Breast epithelium (tissue), 4 donors: ENCODE data around the gene LCP1. TPM values are rescaled to one million over a fixed set of nuclear protein-coding genes. Genes with fewer than 3 reads are reported as not detected.

Experiments
- DNase-seq, 2 donors: peaks; one replicate each; pipeline ENCODE4 v3.0.0-alpha.2; 2019; ENCODE audit warnings: low spot score in 2 of 2
- H3K27ac ChIP-seq, 2 donors: fragments of 200-600 bp; sonication (generic) in 1 of 2; one replicate each; pipeline ENCODE4 v1.5.1; 2016 to 2019; ENCODE audit warnings: mild to moderate bottlenecking in 1 of 2
- H3K27me3 ChIP-seq, 2 donors: fragments of 200-600 bp; sonication (generic) in 1 of 2; one replicate each; pipeline versions ENCODE4 v1.5.1 to v1.6.0; 2017 to 2019; ENCODE audit warnings: control low read depth in 1 of 2, mild to moderate bottlenecking in 1 of 2
- H3K36me3 ChIP-seq: fragments of 200-600 bp; one replicate; pipeline ENCODE4 v1.5.1; 2019
- H3K4me1 ChIP-seq, 2 donors: fragments of 200-600 bp; sonication (generic); one replicate each; pipeline ENCODE4 v1.5.1; 2016 to 2019; ENCODE audit warnings: control low read depth in 1 of 2
- H3K4me3 ChIP-seq, 3 donors: fragments of 200-600 bp; sonication (generic); 1 replicate in 2 of 3; 2 replicates in 1 of 3; pipeline ENCODE4 v1.5.1; 2016 to 2019; ENCODE audit warnings: mild to moderate bottlenecking in 3 of 3, moderate library complexity in 2 of 3
- H3K9me3 ChIP-seq, 2 donors: fragments of 200-600 bp; sonication (generic) in 1 of 2; one replicate each; pipeline ENCODE4 v1.5.1; 2016 to 2019; ENCODE audit warnings: control low read depth in 1 of 2
- POLR2A ChIP-seq: fragments of 450-650 bp; IDR thresholded peaks from one replicate; pipeline ENCODE4 v1.6.1; 2016; ENCODE audit warnings: antibody characterized with exemption, mild to moderate bottlenecking, moderate library complexity
- POLR2AphosphoS5 ChIP-seq, 3 donors: sonication (generic); formaldehyde crosslinking; IDR thresholded peaks; one replicate each; pipeline ENCODE4 v1.6.1; 2017; ENCODE audit warnings: antibody characterized with exemption in 3 of 3
- intact Hi-C: fragments of 100-400 bp; cut with DNase I; formaldehyde crosslinking; loops from one replicate; pipeline ENCODE4 v1.15.1; 2023; ENCODE audit warnings: low total_unique reads
- total RNA-seq, 3 donors: library from RNA; depleted of rRNA; stranded (reverse); fragments of >200 nt; gene quantifications; one replicate each; pipeline ENCODE4 v1.1.0, GENCODE V29; 2016
- TF ChIP-seq, protein P1 (sequence below), 3 donors: fragments of 450-650 bp; IDR thresholded peaks; one replicate each; pipeline ENCODE4 v1.5.1; 2016 to 2017; ENCODE audit warnings: antibody characterized with exemption in 3 of 3, mild to moderate bottlenecking in 3 of 3, moderate library complexity in 3 of 3

The LCP1 gene
- total RNA-seq, 3 donors from 2014 or later: 28.2 to 94.9 (median 61.3) TPM

DNA sequence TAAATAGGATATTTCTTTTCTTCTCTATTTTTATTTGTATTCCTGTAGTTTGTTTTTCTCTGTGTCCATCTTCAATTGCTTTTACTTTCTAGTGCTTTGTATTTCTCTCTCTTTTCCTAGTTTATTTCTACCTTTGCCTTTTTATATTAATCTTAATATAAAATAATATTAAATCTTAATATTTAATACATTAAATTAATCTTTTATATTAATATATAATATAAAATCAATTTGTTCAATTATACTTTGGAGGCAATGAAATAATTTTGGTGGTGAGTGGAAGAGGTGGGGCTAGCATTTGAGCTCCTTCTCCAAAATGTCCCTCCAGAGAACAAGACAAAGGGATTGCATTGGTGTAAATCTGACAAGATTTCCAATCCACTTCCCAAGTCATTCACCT lies 70.8 kb downstream of the LCP1 start:
- intact Hi-C loops: no loop called here

DNA sequence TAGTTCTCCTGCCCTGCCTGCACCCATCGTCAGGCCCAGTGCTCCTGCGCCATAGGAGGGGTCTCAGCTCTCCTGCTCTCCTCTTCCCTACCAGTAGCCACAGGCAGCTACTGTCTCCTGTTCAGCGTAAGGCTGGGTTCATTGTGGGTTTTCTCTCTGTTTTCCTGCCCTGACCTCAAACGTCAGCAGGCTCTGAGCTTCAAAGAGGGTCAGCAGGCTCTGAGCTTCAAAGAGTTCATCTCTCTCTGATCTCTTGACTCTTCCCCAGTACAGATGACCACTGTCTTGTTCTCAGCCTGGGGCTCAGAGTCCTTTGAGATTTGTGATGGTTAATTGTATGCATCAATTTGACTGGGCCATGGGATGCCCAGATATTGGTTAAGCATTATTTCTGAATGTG lies 72.5 kb downstream of the LCP1 start:
- H3K4me1 ChIP-seq: no peaks in the 10 kb centered on the region
- H3K4me3 ChIP-seq: no peak overlapping the region
- H3K27me3 ChIP-seq: no peaks in the 10 kb centered on the region
- TF ChIP-seq POLR2A (no peak), POLR2AphosphoS5 (IDR thresholded peaks at IDR 0.05) (no peak)
- TF ChIP-seq, protein P1, sequence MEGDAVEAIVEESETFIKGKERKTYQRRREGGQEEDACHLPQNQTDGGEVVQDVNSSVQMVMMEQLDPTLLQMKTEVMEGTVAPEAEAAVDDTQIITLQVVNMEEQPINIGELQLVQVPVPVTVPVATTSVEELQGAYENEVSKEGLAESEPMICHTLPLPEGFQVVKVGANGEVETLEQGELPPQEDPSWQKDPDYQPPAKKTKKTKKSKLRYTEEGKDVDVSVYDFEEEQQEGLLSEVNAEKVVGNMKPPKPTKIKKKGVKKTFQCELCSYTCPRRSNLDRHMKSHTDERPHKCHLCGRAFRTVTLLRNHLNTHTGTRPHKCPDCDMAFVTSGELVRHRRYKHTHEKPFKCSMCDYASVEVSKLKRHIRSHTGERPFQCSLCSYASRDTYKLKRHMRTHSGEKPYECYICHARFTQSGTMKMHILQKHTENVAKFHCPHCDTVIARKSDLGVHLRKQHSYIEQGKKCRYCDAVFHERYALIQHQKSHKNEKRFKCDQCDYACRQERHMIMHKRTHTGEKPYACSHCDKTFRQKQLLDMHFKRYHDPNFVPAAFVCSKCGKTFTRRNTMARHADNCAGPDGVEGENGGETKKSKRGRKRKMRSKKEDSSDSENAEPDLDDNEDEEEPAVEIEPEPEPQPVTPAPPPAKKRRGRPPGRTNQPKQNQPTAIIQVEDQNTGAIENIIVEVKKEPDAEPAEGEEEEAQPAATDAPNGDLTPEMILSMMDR (IDR thresholded peaks at IDR 0.05): no peak
- no peaks in the 10 kb centered on the region for H3K36me3 ChIP-seq
- intact Hi-C loops: no loop called here
- no peak overlapping the region for H3K27ac ChIP-seq
- H3K9me3 ChIP-seq: no peaks in the 10 kb centered on the region
- DNase-seq: no peak

More for the DNA sequence above, 70.8 kb downstream of the LCP1 start:
- Histone ChIP-seq H3K4me3 (no peak overlapping the region), H3K9me3 (no peaks in the 10 kb centered on the region), H3K4me1 (no peaks in the 10 kb centered on the region), H3K27me3 (no peaks in the 10 kb centered on the region), H3K27ac (no peak overlapping the region), H3K36me3 (no peaks in the 10 kb centered on the region)
- TF ChIP-seq, protein P1 (IDR thresholded peaks at IDR 0.05): no peak
- TF ChIP-seq POLR2AphosphoS5 (IDR thresholded peaks at IDR 0.05) (no peak), POLR2A (no peak)
- no peak for DNase-seq

DNA sequence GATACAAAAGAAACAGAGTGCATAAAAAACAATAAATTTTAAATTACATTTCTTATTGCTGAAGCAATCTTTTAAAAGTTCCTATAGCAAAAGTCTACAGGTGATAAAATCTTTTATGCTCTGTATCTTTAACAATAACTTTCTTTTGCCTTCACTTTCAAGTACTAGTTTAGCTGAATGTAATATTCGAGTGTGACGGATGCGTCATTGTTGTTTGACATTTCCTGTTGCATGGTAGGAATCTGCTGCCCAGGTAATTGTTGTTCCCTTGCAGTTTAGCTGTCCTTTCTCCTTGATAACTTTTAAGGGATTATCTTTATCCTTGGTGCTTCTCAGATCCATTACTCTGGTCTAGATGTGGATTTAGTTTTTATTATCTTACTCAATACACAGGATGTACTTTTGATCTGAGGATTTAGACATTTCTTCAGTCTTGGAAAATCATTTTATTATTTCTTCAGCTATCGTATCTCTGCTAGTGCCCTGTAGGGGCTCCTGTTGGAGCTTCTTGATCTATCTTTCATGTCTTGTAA lies 75.1 kb downstream of the LCP1 start:
- H3K36me3 ChIP-seq: no peaks in the 10 kb centered on the region
- H3K4me3 ChIP-seq: no peak overlapping the region
- no peaks in the 10 kb centered on the region for H3K9me3 ChIP-seq
- no peaks in the 10 kb centered on the region for H3K4me1 ChIP-seq
- DNase-seq: no peak
- H3K27ac ChIP-seq: no peak overlapping the region
- intact Hi-C loops: no loop called here
- no peaks in the 10 kb centered on the region for H3K27me3 ChIP-seq
- TF ChIP-seq, protein P1 (IDR thresholded peaks at IDR 0.05): no peak
- TF ChIP-seq POLR2A (no peak), POLR2AphosphoS5 (IDR thresholded peaks at IDR 0.05) (no peak)

DNA sequence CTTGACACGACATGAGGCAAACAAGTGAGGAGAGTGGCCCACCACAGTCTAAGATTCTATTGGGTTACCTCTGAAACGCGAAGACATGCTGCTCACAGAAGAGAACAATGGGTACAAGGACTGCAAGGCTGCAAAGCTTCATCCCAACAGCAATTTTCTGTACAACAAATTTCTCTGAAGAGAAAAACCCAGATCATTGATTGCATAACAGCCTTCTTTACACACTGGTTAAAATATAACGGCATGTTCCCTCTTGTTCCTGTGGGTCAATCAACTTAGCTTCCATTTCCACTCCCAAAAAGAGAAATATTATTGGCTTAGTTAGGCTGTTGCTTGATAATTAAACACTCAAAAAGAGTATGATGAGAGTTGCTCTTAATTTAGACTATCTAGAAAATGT lies 77.1 kb downstream of the LCP1 start, which contains the start of gene CPB2:
TSS of gene CPB2 (minus strand) at position 166 of the 400 bp plus-strand sequence. CDS start at position 142, 24 bp downstream.
- H3K27me3 ChIP-seq: no peaks in the 10 kb centered on the region
- intact Hi-C loops: no loop called here
- no peaks in the 10 kb centered on the region for H3K9me3 ChIP-seq
- H3K27ac ChIP-seq: no peak within 1 kb of the TSS
- H3K4me1 ChIP-seq: no peaks in the 10 kb centered on the region
- no peak for DNase-seq
- H3K4me3 ChIP-seq: no peak within 1 kb of the TSS
- no peaks in the 10 kb centered on the region for H3K36me3 ChIP-seq
- TF ChIP-seq, protein P1 (IDR thresholded peaks at IDR 0.05): no peak
- TF ChIP-seq POLR2AphosphoS5 (IDR thresholded peaks at IDR 0.05): no peak
- no peak for TF ChIP-seq POLR2A

DNA sequence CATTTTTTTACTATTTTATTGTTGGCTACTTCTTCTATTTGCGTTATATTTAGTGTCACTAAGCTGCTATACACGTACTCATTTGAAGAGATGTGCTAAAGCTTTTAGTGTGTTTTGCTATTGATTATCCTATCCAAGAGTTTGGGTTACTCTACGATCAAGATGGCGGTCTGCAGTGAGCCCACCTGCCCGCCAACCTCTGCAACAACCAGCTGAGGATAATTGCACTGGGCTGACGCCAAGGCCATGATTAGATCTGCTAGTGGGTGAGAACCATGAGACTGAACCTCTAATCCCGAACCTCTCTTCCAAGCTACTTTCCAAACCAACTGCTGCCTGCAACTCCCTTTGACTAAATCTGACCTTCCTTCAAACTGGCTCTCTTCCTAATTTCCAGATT lies 78.9 kb downstream of the LCP1 start:
- Histone ChIP-seq H3K4me3 (no peak overlapping the region), H3K36me3 (no peaks in the 10 kb centered on the region), H3K9me3 (no peaks in the 10 kb centered on the region), H3K27ac (no peak overlapping the region), H3K27me3 (no peaks in the 10 kb centered on the region), H3K4me1 (no peaks in the 10 kb centered on the region)
- intact Hi-C loops: no loop called here
- TF ChIP-seq POLR2A: no peak
- TF ChIP-seq, protein P1 (IDR thresholded peaks at IDR 0.05): no peak
- TF ChIP-seq POLR2AphosphoS5 (IDR thresholded peaks at IDR 0.05): no peak
- no peak for DNase-seq
